ENCODE measurements around the gene DSEL. TPM values are rescaled to one million over a fixed set of nuclear protein-coding genes. Genes with fewer than 3 reads are reported as not detected.

DSEL gene
- total RNA-seq, 1 experiment from 2014 or later = 6.8 TPM

- Histone ChIP-seq H3K27ac (ENCODE audit: low read length) (no peak overlapping the region), H3K4me1 (ENCODE audit: control insufficient read depth, insufficient read depth, low read length) (peaks cover 5% of the 10 kb centered on the region; the same call in 1 of the 2 replicates), H3K9me3 (ENCODE audit: control insufficient read depth, insufficient read depth, low read depth, low read length) (no peaks in the 10 kb centered on the region), H3K36me3 (ENCODE audit: control insufficient read depth, insufficient read depth, low read length) (no peaks in the 10 kb centered on the region), H3K4me3 (ENCODE audit: low read depth in 2 of 2, low read length in 2 of 2) (no peak overlapping the region), H3K27me3 (ENCODE audit: control insufficient read depth, insufficient read depth, low read length) (no peaks in the 10 kb centered on the region)
- in situ Hi-C loops (cut with HindIII; ENCODE audit: low pct_unique_long_range_greater_than_20kb, low sequenced_read_pairs) (no loop called here), intact Hi-C loops (cut with micrococcal nuclease; ENCODE audit: unreplicated experiment) (loop anchor here (10.0 kb wide), 1 partner anchor 1146 kb away; no protein-coding TSS in a partner anchor)
- DNase-seq (ENCODE audit: low read depth, low spot score) = no peak
- no TSS peak for BruUV-seq (replicated peaks)
- ChIA-PET CTCF (no interaction called here), POLR2A (no interaction called here)
- TF ChIP-seq REST (IDR thresholded peaks at IDR 0.05; ENCODE audit: insufficient read depth in 1 of 2, low read depth in 2 of 2, low read length in 1 of 2) = no peak
- TF ChIP-seq TCF7L2 (IDR thresholded peaks at IDR 0.05; ENCODE audit: low read depth, low read length) = no peak
- no peak for TF ChIP-seq POLR2AphosphoS5 (IDR thresholded peaks at IDR 0.05; ENCODE audit: low read depth, low read length)
- TF ChIP-seq CTCF (IDR thresholded peaks at IDR 0.05) = no peak
- no peak for TF ChIP-seq SIN3A (IDR thresholded peaks at IDR 0.05; ENCODE audit: borderline replicate concordance, insufficient read depth, low read depth, low read length)
- no peak for ATAC-seq
Observed at GRCh38 chr18:67518566-67518965, 2.0 kb upstream of the DSEL start.

GRCh38 chr18:67517444-67517765 is 885 bp upstream of the DSEL start:
- peak overlapping the region; percentile 54 to 76 for H3K4me3 ChIP-seq (ENCODE audit: low read depth in 2 of 2, low read length in 2 of 2)
- DNase-seq (ENCODE audit: low read depth, low spot score) (no peak), ATAC-seq (no peak)
- no peaks in the 10 kb centered on the region for H3K27me3 ChIP-seq (ENCODE audit: control insufficient read depth, insufficient read depth, low read length)
- H3K27ac ChIP-seq (ENCODE audit: low read length) = peak overlapping the region; percentile 61
- peaks cover 5% of the 10 kb centered on the region; the same call in 1 of the 2 replicates for H3K4me1 ChIP-seq (ENCODE audit: control insufficient read depth, insufficient read depth, low read length)
- no peaks in the 10 kb centered on the region for H3K9me3 ChIP-seq (ENCODE audit: control insufficient read depth, insufficient read depth, low read depth, low read length)
- in situ Hi-C loops (cut with HindIII; ENCODE audit: low pct_unique_long_range_greater_than_20kb, low sequenced_read_pairs) = no loop called here
- TF ChIP-seq CTCF (IDR thresholded peaks at IDR 0.05) = no peak
- no peak for TF ChIP-seq REST (IDR thresholded peaks at IDR 0.05; ENCODE audit: insufficient read depth in 1 of 2, low read depth in 2 of 2, low read length in 1 of 2)
- TF ChIP-seq TCF7L2 (IDR thresholded peaks at IDR 0.05; ENCODE audit: low read depth, low read length) = no peak
- TF ChIP-seq POLR2AphosphoS5 (IDR thresholded peaks at IDR 0.05; ENCODE audit: low read depth, low read length) = no peak
- TF ChIP-seq SIN3A (IDR thresholded peaks at IDR 0.05; ENCODE audit: borderline replicate concordance, insufficient read depth, low read depth, low read length) = no peak
- BruUV-seq (replicated peaks) = no TSS peak
- ChIA-PET CTCF (interaction anchor here (1.2 kb wide), 1 partner anchor 1143 kb away, joined by 4 read pairs; no protein-coding TSS in a partner anchor), POLR2A (interaction anchor here (0.6 kb wide), 1 partner anchor 8 kb away, joined by 3 read pairs; no protein-coding TSS in a partner anchor)
- intact Hi-C loops (cut with micrococcal nuclease; ENCODE audit: unreplicated experiment) = loop anchor here (10.0 kb wide), 1 partner anchor 1147 kb away; no protein-coding TSS in a partner anchor
- H3K36me3 ChIP-seq (ENCODE audit: control insufficient read depth, insufficient read depth, low read length) = no peaks in the 10 kb centered on the region

Data from Panc1 (cell line).